A549 (cell line): ENCODE measurements around the gene GAREM1.

Experiments used
- CTCF ChIP-seq: fragments of >200 bp; sonication (Bioruptor Twin); formaldehyde crosslinking; IDR thresholded peaks from 3 replicates; pipeline ENCODE4 v1.5.1; 2016
- POLR2AphosphoS2 ChIP-seq: conservative IDR thresholded peaks from 2 replicates; pipeline ENCODE4 v1.6.1; 2012; ENCODE audit warnings: low read length, improper control_type of control experiment, inconsistent platforms
- USF2 ChIP-seq: fragments of 450-650 bp; IDR thresholded peaks from 2 replicates; pipeline ENCODE4 v1.6.1; 2014; ENCODE audit warnings: antibody characterized with exemption

GRCh38 chr18:32455361-32455760, 15.3 kb downstream of the GAREM1 start:
- no peak for TF ChIP-seq CTCF
- TF ChIP-seq USF2: no peak
- TF ChIP-seq POLR2AphosphoS2: no peak
